Measurements from ENCODE around the gene TBR1.

GRCh38 chr2:161386228-161386824, 29.8 kb upstream of the TBR1 start:
- TF ChIP-seq, protein P1, sequence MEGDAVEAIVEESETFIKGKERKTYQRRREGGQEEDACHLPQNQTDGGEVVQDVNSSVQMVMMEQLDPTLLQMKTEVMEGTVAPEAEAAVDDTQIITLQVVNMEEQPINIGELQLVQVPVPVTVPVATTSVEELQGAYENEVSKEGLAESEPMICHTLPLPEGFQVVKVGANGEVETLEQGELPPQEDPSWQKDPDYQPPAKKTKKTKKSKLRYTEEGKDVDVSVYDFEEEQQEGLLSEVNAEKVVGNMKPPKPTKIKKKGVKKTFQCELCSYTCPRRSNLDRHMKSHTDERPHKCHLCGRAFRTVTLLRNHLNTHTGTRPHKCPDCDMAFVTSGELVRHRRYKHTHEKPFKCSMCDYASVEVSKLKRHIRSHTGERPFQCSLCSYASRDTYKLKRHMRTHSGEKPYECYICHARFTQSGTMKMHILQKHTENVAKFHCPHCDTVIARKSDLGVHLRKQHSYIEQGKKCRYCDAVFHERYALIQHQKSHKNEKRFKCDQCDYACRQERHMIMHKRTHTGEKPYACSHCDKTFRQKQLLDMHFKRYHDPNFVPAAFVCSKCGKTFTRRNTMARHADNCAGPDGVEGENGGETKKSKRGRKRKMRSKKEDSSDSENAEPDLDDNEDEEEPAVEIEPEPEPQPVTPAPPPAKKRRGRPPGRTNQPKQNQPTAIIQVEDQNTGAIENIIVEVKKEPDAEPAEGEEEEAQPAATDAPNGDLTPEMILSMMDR (conservative IDR thresholded peaks at IDR 0.05; ENCODE audit: low read depth in 2 of 2): no peak
- TF ChIP-seq EZH2 (IDR thresholded peaks at IDR 0.05; ENCODE audit: low read depth, unreplicated experiment) (no peak), REST (IDR thresholded peaks at IDR 0.05; ENCODE audit: unreplicated experiment) (no peak), POLR2AphosphoS5 (IDR thresholded peaks at IDR 0.05; ENCODE audit: low read depth) (no peak), EZH2phosphoT487 (IDR thresholded peaks at IDR 0.05; ENCODE audit: unreplicated experiment) (no peak), ZNF331 (CRISPR knock-in tag; IDR thresholded peaks at IDR 0.05; ENCODE audit: low read depth) (no peak), JUNB (IDR thresholded peaks at IDR 0.05; ENCODE audit: unreplicated experiment) (no peak), CREB1 (CRISPR knock-in tag; IDR thresholded peaks at IDR 0.05; ENCODE audit: low read depth) (no peak), NANOG (IDR thresholded peaks at IDR 0.05; ENCODE audit: borderline replicate concordance) (no peak), ZNF114 (CRISPR knock-in tag; IDR thresholded peaks at IDR 0.05) (no peak)
- TF ChIP-seq, protein P2, sequence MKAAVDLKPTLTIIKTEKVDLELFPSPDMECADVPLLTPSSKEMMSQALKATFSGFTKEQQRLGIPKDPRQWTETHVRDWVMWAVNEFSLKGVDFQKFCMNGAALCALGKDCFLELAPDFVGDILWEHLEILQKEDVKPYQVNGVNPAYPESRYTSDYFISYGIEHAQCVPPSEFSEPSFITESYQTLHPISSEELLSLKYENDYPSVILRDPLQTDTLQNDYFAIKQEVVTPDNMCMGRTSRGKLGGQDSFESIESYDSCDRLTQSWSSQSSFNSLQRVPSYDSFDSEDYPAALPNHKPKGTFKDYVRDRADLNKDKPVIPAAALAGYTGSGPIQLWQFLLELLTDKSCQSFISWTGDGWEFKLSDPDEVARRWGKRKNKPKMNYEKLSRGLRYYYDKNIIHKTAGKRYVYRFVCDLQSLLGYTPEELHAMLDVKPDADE (IDR thresholded peaks at IDR 0.05): no peak

All from GM23338 (cell line).